WTC11 (cell line): ENCODE data around the gene CPXM1. TPM values are rescaled to one million over a fixed set of nuclear protein-coding genes. Genes with fewer than 3 reads are reported as not detected.

Experiments
- ATAC-seq: fragments of 200-7000 bp; cut with Tn5 transposase; 2 replicates; pipeline ENCODE4 v1.10.0; 2021; ENCODE audit warnings: mild to moderate bottlenecking, moderate library complexity
- CTCF ChIA-PET: fragments of 300-600 bp; sonication (Branson Sonifier 250); formaldehyde crosslinking; loops from one replicate; lab custom pipeline; 2021; ENCODE audit warnings: antibody characterized with exemption; lab: Charles Lee
- POLR2A ChIA-PET: fragments of 350-600 bp; sonication (Branson Sonifier 250); formaldehyde crosslinking; loops from one replicate; lab custom pipeline; 2021; ENCODE audit warnings: antibody characterized with exemption; lab: Charles Lee
- DNase-seq: peaks from one replicate; pipeline ENCODE4 v3.0.0; 2021; ENCODE audit warnings: low spot score
- H3K27ac Mint-ChIP-seq: 2 replicates; pipeline ENCODE4 v1.8.0; 2021; ENCODE audit warnings: mixed read lengths
- H3K27me3 Mint-ChIP-seq: 2 replicates; pipeline ENCODE4 v1.8.0; 2021; ENCODE audit warnings: low read depth, mild to moderate bottlenecking, moderate library complexity, mixed read lengths
- H3K36me3 Mint-ChIP-seq: 2 replicates; pipeline ENCODE4 v1.8.0; 2021; ENCODE audit warnings: mixed read lengths
- H3K4me1 Mint-ChIP-seq: 2 replicates; pipeline ENCODE4 v1.8.0; 2022; ENCODE audit warnings: mixed read lengths
- H3K4me3 Mint-ChIP-seq: 2 replicates; pipeline ENCODE4 v1.8.0; 2021; ENCODE audit warnings: mild to moderate bottlenecking, moderate library complexity, mixed read lengths
- H3K9me3 Mint-ChIP-seq: 2 replicates; pipeline ENCODE4 v1.8.0; 2021; ENCODE audit warnings: mixed read lengths
- AFF4 ChIP-seq: sonication (generic); formaldehyde crosslinking; IDR thresholded peaks from 2 replicates; pipeline ENCODE4 v1.8.1; 2023; ENCODE audit warnings: mild to moderate bottlenecking, missing genetic modification reagents, borderline replicate concordance
- AR ChIP-seq: fragments of 250-450 bp; sonication (Bioruptor Pico); IDR thresholded peaks from 2 replicates; pipeline ENCODE4 v1.9.0; 2021; ENCODE audit warnings: mild to moderate bottlenecking
- ATF3 ChIP-seq: sonication (generic); formaldehyde crosslinking; conservative IDR thresholded peaks from 2 replicates; pipeline ENCODE4 v1.8.1; 2022; ENCODE audit warnings: mild to moderate bottlenecking, missing genetic modification reagents
- E2F4 ChIP-seq: sonication (generic); formaldehyde crosslinking; IDR thresholded peaks from 2 replicates; pipeline ENCODE4 v1.8.1; 2022; ENCODE audit warnings: low read depth, mild to moderate bottlenecking, moderate library complexity, missing genetic modification reagents, borderline replicate concordance
- IRF1 ChIP-seq: sonication (generic); formaldehyde crosslinking; IDR thresholded peaks from 2 replicates; pipeline ENCODE4 v1.8.0; 2023; ENCODE audit warnings: missing genetic modification reagents
- MAX ChIP-seq: sonication (generic); formaldehyde crosslinking; IDR thresholded peaks from 2 replicates; pipeline ENCODE4 v1.8.0; 2022; ENCODE audit warnings: mild to moderate bottlenecking, missing genetic modification reagents
- MLX ChIP-seq: sonication (generic); formaldehyde crosslinking; IDR thresholded peaks from 2 replicates; pipeline ENCODE4 v1.8.1; 2023; ENCODE audit warnings: mild to moderate bottlenecking, missing genetic modification reagents, moderate library complexity
- OVOL2 ChIP-seq: fragments of 250-450 bp; sonication (Bioruptor Pico); IDR thresholded peaks from 2 replicates; pipeline ENCODE4 v1.9.0; 2021; ENCODE audit warnings: mild to moderate bottlenecking, borderline replicate concordance
- PREB ChIP-seq: sonication (generic); formaldehyde crosslinking; IDR thresholded peaks from 2 replicates; pipeline ENCODE4 v1.8.1; 2022; ENCODE audit warnings: mild to moderate bottlenecking, missing genetic modification reagents, moderate library complexity, borderline replicate concordance
- USF2 ChIP-seq: sonication (generic); formaldehyde crosslinking; IDR thresholded peaks from 2 replicates; pipeline ENCODE4 v1.8.1; 2023; ENCODE audit warnings: mild to moderate bottlenecking, missing genetic modification reagents, moderate library complexity
- ZBTB43 ChIP-seq: sonication (generic); formaldehyde crosslinking; IDR thresholded peaks from 2 replicates; pipeline ENCODE4 v1.8.1; 2023; ENCODE audit warnings: mild to moderate bottlenecking, missing genetic modification reagents
- ZNF317 ChIP-seq: sonication (generic); formaldehyde crosslinking; IDR thresholded peaks from 2 replicates; pipeline ENCODE4 v1.8.1; 2023; ENCODE audit warnings: low read depth, mild to moderate bottlenecking, moderate library complexity, missing genetic modification reagents, borderline replicate concordance
- ZNF396 ChIP-seq: fragments of 250-450 bp; sonication (Bioruptor Pico); IDR thresholded peaks from 2 replicates; pipeline ENCODE4 v1.8.0; 2021; ENCODE audit warnings: mild to moderate bottlenecking, moderate library complexity, borderline replicate concordance
- total RNA-seq: library from RNA; stranded (reverse); gene quantifications from 3 replicates; pipeline ENCODE4 v1.2.3, GENCODE V29; 2021

Gene CPXM1
- total RNA-seq, 1 experiment from 2014 or later = 51.2 TPM

- TF ChIP-seq ZNF396 (CRISPR knock-in tag) (no peak), ATF3 (CRISPR knock-in tag) (no peak), PREB (CRISPR knock-in tag) (no peak), AR (no peak), MAX (no peak), OVOL2 (no peak), ZNF317 (CRISPR knock-in tag) (no peak), IRF1 (CRISPR knock-in tag) (no peak), ZBTB43 (CRISPR knock-in tag) (no peak), E2F4 (CRISPR knock-in tag) (no peak)
- TF ChIP-seq, all 79 proteins: peak for 0
- no peaks in the 10 kb centered on the region for H3K36me3 Mint-ChIP-seq
- peaks cover 2% of the 10 kb centered on the region for H3K4me1 Mint-ChIP-seq
- H3K27me3 Mint-ChIP-seq = peaks cover 50% of the 10 kb centered on the region
- no peak overlapping the region for H3K27ac Mint-ChIP-seq
- POLR2A ChIA-PET = no interaction called here
- H3K9me3 Mint-ChIP-seq = no peaks in the 10 kb centered on the region
- CTCF ChIA-PET = interaction anchor here (0.6 kb wide), 1 partner anchor 289 kb away, joined by 4 read pairs; no protein-coding TSS in a partner anchor
- H3K4me3 Mint-ChIP-seq = no peak overlapping the region
- no peak for ATAC-seq
- no peak for DNase-seq
These were observed 26.2 kb upstream of the CPXM1 start for GRCh38 chr20:2826655-2827054.

GRCh38 chr20:2825761-2826160 lies 25.3 kb upstream of the CPXM1 start:
- peaks cover 59% of the 10 kb centered on the region for H3K27me3 Mint-ChIP-seq
- ChIA-PET POLR2A (no interaction called here), CTCF (no interaction called here)
- TF ChIP-seq AFF4 (CRISPR knock-in tag) (no peak), AR (no peak), USF2 (CRISPR knock-in tag) (no peak), MLX (CRISPR knock-in tag) (no peak)

More at GRCh38 chr20:2825761-2826160, 25.3 kb upstream of the CPXM1 start:
- peaks cover 4% of the 10 kb centered on the region for H3K4me1 Mint-ChIP-seq
- H3K27ac Mint-ChIP-seq = no peak overlapping the region
- H3K4me3 Mint-ChIP-seq = no peak overlapping the region
- DNase-seq (no peak), ATAC-seq (no peak)
- no peaks in the 10 kb centered on the region for H3K36me3 Mint-ChIP-seq
- H3K9me3 Mint-ChIP-seq = no peaks in the 10 kb centered on the region
